Breast epithelium (tissue), 4 donors: ENCODE results near the gene C9orf85. TPM values are rescaled to one million over a fixed set of nuclear protein-coding genes. Genes with fewer than 3 reads are reported as not detected.
A peak's percentile ranks its signal among the peaks of the same experiment; 100 is the strongest.
"Not testable (repeated sequence)": the region's sequence is repeated elsewhere in the genome, so short reads cannot be mapped to it uniquely, and the experiment has no call there.

Experiments used
- DNase-seq, 2 donors: peaks; one replicate each; pipeline ENCODE4 v3.0.0-alpha.2; 2019; ENCODE audit warnings: low spot score in 2 of 2
- H3K27ac ChIP-seq, 2 donors: fragments of 200-600 bp; sonication (generic) in 1 of 2; one replicate each; pipeline ENCODE4 v1.5.1; 2016 to 2019; ENCODE audit warnings: mild to moderate bottlenecking in 1 of 2
- H3K27me3 ChIP-seq, 2 donors: fragments of 200-600 bp; sonication (generic) in 1 of 2; one replicate each; pipeline versions ENCODE4 v1.5.1 to v1.6.0; 2017 to 2019; ENCODE audit warnings: control low read depth in 1 of 2, mild to moderate bottlenecking in 1 of 2
- H3K36me3 ChIP-seq: fragments of 200-600 bp; one replicate; pipeline ENCODE4 v1.5.1; 2019
- H3K4me1 ChIP-seq, 2 donors: fragments of 200-600 bp; sonication (generic); one replicate each; pipeline ENCODE4 v1.5.1; 2016 to 2019; ENCODE audit warnings: control low read depth in 1 of 2
- H3K4me3 ChIP-seq, 3 donors: fragments of 200-600 bp; sonication (generic); 1 replicate in 2 of 3; 2 replicates in 1 of 3; pipeline ENCODE4 v1.5.1; 2016 to 2019; ENCODE audit warnings: mild to moderate bottlenecking in 3 of 3, moderate library complexity in 2 of 3
- H3K9me3 ChIP-seq, 2 donors: fragments of 200-600 bp; sonication (generic) in 1 of 2; one replicate each; pipeline ENCODE4 v1.5.1; 2016 to 2019; ENCODE audit warnings: control low read depth in 1 of 2
- CTCF ChIP-seq, 3 donors: fragments of 450-650 bp; IDR thresholded peaks; one replicate each; pipeline ENCODE4 v1.5.1; 2016 to 2017; ENCODE audit warnings: antibody characterized with exemption in 3 of 3, mild to moderate bottlenecking in 3 of 3, moderate library complexity in 3 of 3
- POLR2A ChIP-seq: fragments of 450-650 bp; IDR thresholded peaks from one replicate; pipeline ENCODE4 v1.6.1; 2016; ENCODE audit warnings: antibody characterized with exemption, mild to moderate bottlenecking, moderate library complexity
- POLR2AphosphoS5 ChIP-seq, 3 donors: sonication (generic); formaldehyde crosslinking; IDR thresholded peaks; one replicate each; pipeline ENCODE4 v1.6.1; 2017; ENCODE audit warnings: antibody characterized with exemption in 3 of 3
- intact Hi-C: fragments of 100-400 bp; cut with DNase I; formaldehyde crosslinking; loops from one replicate; pipeline ENCODE4 v1.15.1; 2023; ENCODE audit warnings: low total_unique reads
- total RNA-seq, 3 donors: library from RNA; depleted of rRNA; stranded (reverse); fragments of >200 nt; gene quantifications; one replicate each; pipeline ENCODE4 v1.1.0, GENCODE V29; 2016

Gene C9orf85
- total RNA-seq, 3 donors from 2014 or later, result 10.7 to 15.7 (median 14.1) TPM

GRCh38 chr9:71937070-71937625 is 25.7 kb downstream of the C9orf85 start:
- Histone ChIP-seq H3K27me3 (no peaks in the 10 kb centered on the region), H3K4me1 (no peaks in the 10 kb centered on the region), H3K27ac (no peak overlapping the region), H3K4me3 (no peak overlapping the region), H3K36me3 (no peaks in the 10 kb centered on the region), H3K9me3 (no peaks in the 10 kb centered on the region)
- intact Hi-C loops, result no loop called here
- no peak for DNase-seq
- TF ChIP-seq POLR2AphosphoS5 (IDR thresholded peaks at IDR 0.05), result no peak
- TF ChIP-seq POLR2A, result no peak

GRCh38 chr9:71937898-71938297 is 26.5 kb downstream of the C9orf85 start:
- Histone ChIP-seq H3K36me3 (no peaks in the 10 kb centered on the region), H3K4me1 (no peaks in the 10 kb centered on the region), H3K27me3 (no peaks in the 10 kb centered on the region), H3K9me3 (no peaks in the 10 kb centered on the region), H3K4me3 (no peak overlapping the region), H3K27ac (no peak overlapping the region)
- no peak for DNase-seq
- intact Hi-C loops, result no loop called here
- TF ChIP-seq CTCF (IDR thresholded peaks at IDR 0.05) (no peak), POLR2AphosphoS5 (IDR thresholded peaks at IDR 0.05) (no peak), POLR2A (no peak)

- Histone ChIP-seq H3K36me3 (no peaks in the 10 kb centered on the region), H3K27me3 (no peaks in the 10 kb centered on the region), H3K9me3 (no peaks in the 10 kb centered on the region), H3K27ac (no peak overlapping the region), H3K4me3 (no peak overlapping the region), H3K4me1 (no peaks in the 10 kb centered on the region)
- TF ChIP-seq POLR2AphosphoS5 (IDR thresholded peaks at IDR 0.05) (no peak), CTCF (IDR thresholded peaks at IDR 0.05) (no peak), POLR2A (no peak)
- no peak for DNase-seq
- intact Hi-C loops, result no loop called here
These were observed 29.7 kb downstream of the C9orf85 start for GRCh38 chr9:71941060-71941568.

- no peaks in the 10 kb centered on the region for H3K4me1 ChIP-seq
- no peaks in the 10 kb centered on the region for H3K36me3 ChIP-seq
- H3K27me3 ChIP-seq, result no peaks in the 10 kb centered on the region
- H3K4me3 ChIP-seq, result no peak overlapping the region
- H3K27ac ChIP-seq, result no peak overlapping the region
- no peaks in the 10 kb centered on the region for H3K9me3 ChIP-seq
- intact Hi-C loops, result no loop called here
- no peak for TF ChIP-seq POLR2A
- TF ChIP-seq POLR2AphosphoS5 (IDR thresholded peaks at IDR 0.05), result no peak
- TF ChIP-seq CTCF (IDR thresholded peaks at IDR 0.05), result no peak
- no peak for DNase-seq
These were observed 30.6 kb downstream of the C9orf85 start for GRCh38 chr9:71941998-71942567.

- no peak overlapping the region for H3K4me3 ChIP-seq
- H3K4me1 ChIP-seq, result no peaks in the 10 kb centered on the region
- no peaks in the 10 kb centered on the region for H3K27me3 ChIP-seq
- TF ChIP-seq POLR2A, result no peak
- no peak for DNase-seq
- H3K27ac ChIP-seq, result peak overlapping the region in 1 of 2 donors; percentile 54
- no peaks in the 10 kb centered on the region for H3K36me3 ChIP-seq
- H3K9me3 ChIP-seq, result no peaks in the 10 kb centered on the region
- intact Hi-C loops, result no loop called here
These were observed 33.4 kb downstream of the C9orf85 start for GRCh38 chr9:71944754-71945375.

GRCh38 chr9:71954652-71955051 is 43.2 kb downstream of the C9orf85 start:
- H3K9me3 ChIP-seq, intact Hi-C loops, H3K4me3 ChIP-seq, H3K27me3 ChIP-seq, H3K36me3 ChIP-seq, DNase-seq, H3K27ac ChIP-seq, H3K4me1 ChIP-seq: not testable (repeated sequence)
